Immature natural killer cell (primary cell): ENCODE data around the gene SERINC5. TPM values are rescaled to one million over a fixed set of nuclear protein-coding genes. Genes with fewer than 3 reads are reported as not detected.
"Not testable (repeated sequence)": the region's sequence is repeated elsewhere in the genome, so short reads cannot be mapped to it uniquely, and the experiment has no call there.

Source experiments
- DNase-seq, 3 donors: peaks; one replicate each; pipeline ENCODE4 v3.0.0; 2022; ENCODE audit warnings: mixed read lengths in 1 of 3
- H3K27ac Mint-ChIP-seq, 6 donors: one replicate each; pipeline ENCODE4 v1.8.0; 2020; ENCODE audit warnings: mixed read lengths in 6 of 6, mild to moderate bottlenecking in 5 of 6, inconsistent platforms in 4 of 6, moderate library complexity in 3 of 6
- H3K27me3 Mint-ChIP-seq, 3 donors: one replicate each; pipeline ENCODE4 v1.8.0; 2020 to 2021; ENCODE audit warnings: low read depth in 3 of 3, mild to moderate bottlenecking in 3 of 3, mixed read lengths in 3 of 3, moderate library complexity in 3 of 3, inconsistent platforms in 1 of 3
- H3K36me3 Mint-ChIP-seq, 3 donors: one replicate each; pipeline ENCODE4 v1.8.0; 2020; ENCODE audit warnings: mixed read lengths in 3 of 3, inconsistent platforms in 2 of 3, mild to moderate bottlenecking in 2 of 3
- H3K4me1 Mint-ChIP-seq, 2 donors: one replicate each; pipeline ENCODE4 v1.8.0; 2020; ENCODE audit warnings: inconsistent platforms in 2 of 2, mild to moderate bottlenecking in 2 of 2, mixed read lengths in 2 of 2, moderate library complexity in 1 of 2
- H3K4me3 Mint-ChIP-seq, 5 donors: one replicate each; pipeline ENCODE4 v1.8.0; 2020; ENCODE audit warnings: mild to moderate bottlenecking in 5 of 5, mixed read lengths in 5 of 5, inconsistent platforms in 3 of 5, moderate library complexity in 3 of 5
- H3K9me3 Mint-ChIP-seq, 6 donors: one replicate each; pipeline ENCODE4 v1.8.0; 2020; ENCODE audit warnings: mild to moderate bottlenecking in 6 of 6, mixed read lengths in 6 of 6, inconsistent platforms in 4 of 6, moderate library complexity in 3 of 6
- polyA plus RNA-seq, 3 donors: library from polyadenylated mRNA; unstranded; fragments of 300-500 nt; fragmentation: Illumina TruSeq; gene quantifications; one replicate each; pipeline ENCODE4 v1.2.3, GENCODE V29; 2021

The SERINC5 gene
- polyA plus RNA-seq, 3 donors from 2014 or later, result 0.69 to 2.3 (median 1.1) TPM

- Mint-ChIP-seq H3K4me3 (no peak overlapping the region), H3K9me3 (peaks cover 0 to 1% (median 0%) of the 10 kb centered on the region in 6 donors), H3K36me3 (no peaks in the 10 kb centered on the region), H3K4me1 (no peaks in the 10 kb centered on the region), H3K27me3 (peaks cover 0 to 5% (median 5%) of the 10 kb centered on the region in 3 donors), H3K27ac (no peak overlapping the region)
- DNase-seq, result no peak
Observed at GRCh38 chr5:80276186-80276585, 20.3 kb upstream of the SERINC5 start.

- no peaks in the 10 kb centered on the region for H3K36me3 Mint-ChIP-seq
- H3K4me3 Mint-ChIP-seq, result no peak overlapping the region
- no peaks in the 10 kb centered on the region for H3K4me1 Mint-ChIP-seq
- H3K27me3 Mint-ChIP-seq, result peaks cover 2 to 5% (median 4%) of the 10 kb centered on the region in 3 donors
- no peak for DNase-seq
- H3K27ac Mint-ChIP-seq, result no peak overlapping the region
- peaks cover 0 to 1% (median 0%) of the 10 kb centered on the region in 6 donors for H3K9me3 Mint-ChIP-seq
Observed at GRCh38 chr5:80275347-80275746, 19.5 kb upstream of the SERINC5 start.

- not testable (repeated sequence) for H3K4me3 Mint-ChIP-seq, H3K27ac Mint-ChIP-seq, H3K36me3 Mint-ChIP-seq, H3K9me3 Mint-ChIP-seq, H3K4me1 Mint-ChIP-seq, DNase-seq, H3K27me3 Mint-ChIP-seq
Observed at GRCh38 chr5:80270543-80270942, 14.7 kb upstream of the SERINC5 start.

GRCh38 chr5:80269991-80270438, 14.2 kb upstream of the SERINC5 start:
- Mint-ChIP-seq H3K27me3 (peaks cover 3 to 6% (median 5%) of the 10 kb centered on the region in 3 donors), H3K4me1 (no peaks in the 10 kb centered on the region), H3K4me3 (no peak overlapping the region), H3K36me3 (no peaks in the 10 kb centered on the region), H3K27ac (no peak overlapping the region), H3K9me3 (no peaks in the 10 kb centered on the region)
- no peak for DNase-seq

GRCh38 chr5:80268916-80269315, 13.1 kb upstream of the SERINC5 start:
- Mint-ChIP-seq H3K27ac (no peak overlapping the region), H3K4me3 (no peak overlapping the region), H3K4me1 (no peaks in the 10 kb centered on the region), H3K27me3 (peaks cover 3 to 9% (median 8%) of the 10 kb centered on the region in 3 donors), H3K36me3 (no peaks in the 10 kb centered on the region), H3K9me3 (no peaks in the 10 kb centered on the region)
- DNase-seq, result no peak

- no peaks in the 10 kb centered on the region for H3K4me1 Mint-ChIP-seq
- no peak overlapping the region for H3K27ac Mint-ChIP-seq
- H3K27me3 Mint-ChIP-seq, result peaks cover 3 to 9% (median 6%) of the 10 kb centered on the region in 3 donors
- no peak overlapping the region for H3K4me3 Mint-ChIP-seq
- H3K9me3 Mint-ChIP-seq, result no peaks in the 10 kb centered on the region
- no peaks in the 10 kb centered on the region for H3K36me3 Mint-ChIP-seq
- DNase-seq, result no peak
Observed at GRCh38 chr5:80266566-80266965, 10.7 kb upstream of the SERINC5 start.

GRCh38 chr5:80260461-80260860, 4.6 kb upstream of the SERINC5 start:
- Mint-ChIP-seq H3K27ac (no peak overlapping the region), H3K4me3 (no peak overlapping the region), H3K27me3 (peaks cover under 1 to 12% (median 11%) of the 10 kb centered on the region in 3 donors), H3K4me1 (peaks cover 11 to 13% of the 10 kb centered on the region in 2 donors), H3K9me3 (no peaks in the 10 kb centered on the region), H3K36me3 (no peaks in the 10 kb centered on the region)
- no peak for DNase-seq

- no peak overlapping the region for H3K4me3 Mint-ChIP-seq
- DNase-seq, result no peak
- H3K36me3 Mint-ChIP-seq, result no peaks in the 10 kb centered on the region
Observed at GRCh38 chr5:80259511-80260203, 3.8 kb upstream of the SERINC5 start.

GRCh38 chr5:80255431-80255810, 427 bp downstream of the SERINC5 start:
- no peaks in the 10 kb centered on the region for H3K36me3 Mint-ChIP-seq
- H3K4me1 Mint-ChIP-seq, result peaks cover 29 to 37% of the 10 kb centered on the region in 2 donors
- H3K27ac Mint-ChIP-seq, result peak overlapping the region; percentile 55 to 90 (median 77)
- H3K4me3 Mint-ChIP-seq, result peak overlapping the region; percentile 86 to 92 (median 90)
- DNase-seq, result no peak
- no peaks in the 10 kb centered on the region for H3K9me3 Mint-ChIP-seq
- H3K27me3 Mint-ChIP-seq, result peaks cover 4 to 16% (median 8%) of the 10 kb centered on the region in 3 donors

More at GRCh38 chr5:80259511-80260203, 3.8 kb upstream of the SERINC5 start:
- no peaks in the 10 kb centered on the region for H3K9me3 Mint-ChIP-seq
- peaks cover 16 to 20% of the 10 kb centered on the region in 2 donors for H3K4me1 Mint-ChIP-seq
- no peak overlapping the region for H3K27ac Mint-ChIP-seq
- peaks cover 2 to 18% (median 7%) of the 10 kb centered on the region in 3 donors for H3K27me3 Mint-ChIP-seq

- Mint-ChIP-seq H3K27me3 (peaks cover 4 to 16% (median 8%) of the 10 kb centered on the region in 3 donors), H3K4me1 (peaks cover 29 to 37% of the 10 kb centered on the region in 2 donors), H3K9me3 (no peaks in the 10 kb centered on the region), H3K4me3 (peak overlapping the region; percentile 85 to 92 (median 90)), H3K27ac (peak overlapping the region; percentile 55 to 90 (median 77)), H3K36me3 (no peaks in the 10 kb centered on the region)
- peak; percentile 28 to 35 (median 28) for DNase-seq
Observed at GRCh38 chr5:80254767-80255430, 949 bp downstream of the SERINC5 start.

GRCh38 chr5:80251636-80252035, 4.2 kb downstream of the SERINC5 start:
- H3K4me3 Mint-ChIP-seq, result no peak overlapping the region

GRCh38 chr5:80250801-80251200, 5.0 kb downstream of the SERINC5 start:
- no peaks in the 10 kb centered on the region for H3K9me3 Mint-ChIP-seq

More at GRCh38 chr5:80251636-80252035, 4.2 kb downstream of the SERINC5 start:
- no peak for DNase-seq
- no peak overlapping the region for H3K27ac Mint-ChIP-seq
- H3K36me3 Mint-ChIP-seq, result no peaks in the 10 kb centered on the region
- H3K9me3 Mint-ChIP-seq, result no peaks in the 10 kb centered on the region
- peaks cover 26 to 29% of the 10 kb centered on the region in 2 donors for H3K4me1 Mint-ChIP-seq
- peaks cover 4 to 11% (median 7%) of the 10 kb centered on the region in 3 donors for H3K27me3 Mint-ChIP-seq

GRCh38 chr5:80249901-80250300, 5.9 kb downstream of the SERINC5 start:
- H3K36me3 Mint-ChIP-seq, result peaks cover 0 to 1% (median 0%) of the 10 kb centered on the region in 3 donors
- H3K4me3 Mint-ChIP-seq, result no peak overlapping the region
- H3K27me3 Mint-ChIP-seq, result peaks cover 2 to 3% (median 2%) of the 10 kb centered on the region in 3 donors
- H3K4me1 Mint-ChIP-seq, result peaks cover 18 to 19% of the 10 kb centered on the region in 2 donors
- DNase-seq, result no peak
- peak overlapping the region in 1 of 6 donors; percentile 42 for H3K27ac Mint-ChIP-seq
- H3K9me3 Mint-ChIP-seq, result no peaks in the 10 kb centered on the region

More at GRCh38 chr5:80250801-80251200, 5.0 kb downstream of the SERINC5 start:
- H3K27me3 Mint-ChIP-seq, result peaks cover 2 to 7% (median 4%) of the 10 kb centered on the region in 3 donors
- H3K36me3 Mint-ChIP-seq, result no peaks in the 10 kb centered on the region
- DNase-seq, result no peak
- no peak overlapping the region for H3K4me3 Mint-ChIP-seq
- H3K4me1 Mint-ChIP-seq, result peaks cover 21 to 24% of the 10 kb centered on the region in 2 donors
- no peak overlapping the region for H3K27ac Mint-ChIP-seq

GRCh38 chr5:80248378-80248777, 7.5 kb downstream of the SERINC5 start:
- Mint-ChIP-seq H3K36me3 (peaks cover 0 to 3% (median 0%) of the 10 kb centered on the region in 3 donors), H3K4me1 (peaks cover 4 to 5% of the 10 kb centered on the region in 2 donors), H3K4me3 (no peak overlapping the region), H3K27ac (no peak overlapping the region), H3K9me3 (peaks cover 0 to under 1% (median 0%) of the 10 kb centered on the region in 6 donors), H3K27me3 (peaks cover 0 to 3% (median 1%) of the 10 kb centered on the region in 3 donors)
- DNase-seq, result no peak
